ENCODE data around the gene LMBR1. TPM values are rescaled to one million over a fixed set of nuclear protein-coding genes. Genes with fewer than 3 reads are reported as not detected.

The LMBR1 gene
- total and polyA plus RNA-seq, 12 donors = 16.9 to 341 (median 117) TPM

GRCh38 chr7:156655251-156655650, 237.7 kb downstream of the LMBR1 start:
- H3K9me3 ChIP-seq (replicated peaks in 1 of 3) = no peaks in the 10 kb centered on the region
- 79 to 91% (median 87%) methylated on average over 6 of the region's 6 CpGs for WGBS, 4 donors
- intact Hi-C loops (cut with DNase I) = no loop called here
- no peaks in the 10 kb centered on the region for H3K36me3 ChIP-seq (replicated peaks in 1 of 2)
- no peaks in the 10 kb centered on the region for H3K27me3 ChIP-seq
- DNase-seq = no peak
- H3K27ac ChIP-seq = no peak overlapping the region
- no peak overlapping the region for H3K4me3 ChIP-seq
- no peak for TF ChIP-seq POLR2A (IDR thresholded peaks at IDR 0.05)
- no peak for TF ChIP-seq CTCF (IDR thresholded peaks at IDR 0.05)
- H3K4me1 ChIP-seq (replicated peaks in 1 of 2) = no peaks in the 10 kb centered on the region

GRCh38 chr7:156654511-156655234, 238.3 kb downstream of the LMBR1 start:
- no peak overlapping the region for H3K4me3 ChIP-seq
- no peak overlapping the region for H3K27ac ChIP-seq
- intact Hi-C loops (cut with DNase I) = no loop called here
- no peaks in the 10 kb centered on the region for H3K27me3 ChIP-seq
- no peaks in the 10 kb centered on the region for H3K9me3 ChIP-seq (replicated peaks in 1 of 3)
- no peaks in the 10 kb centered on the region for H3K4me1 ChIP-seq (replicated peaks in 1 of 2)
- DNase-seq = no peak
- no peaks in the 10 kb centered on the region for H3K36me3 ChIP-seq (replicated peaks in 1 of 2)
- no peak for TF ChIP-seq POLR2A (IDR thresholded peaks at IDR 0.05)
- TF ChIP-seq CTCF (IDR thresholded peaks at IDR 0.05) = no peak
- WGBS, 4 donors = 82 to 92% (median 89%) methylated on average over 10 of the region's 10 CpGs

- no peak overlapping the region for H3K27ac ChIP-seq
- intact Hi-C loops (cut with DNase I) = no loop called here
- WGBS, 4 donors = 89 to 92% (median 91%) methylated on average over 8 of the region's 8 CpGs
- H3K4me1 ChIP-seq (replicated peaks in 1 of 2) = no peaks in the 10 kb centered on the region
- H3K9me3 ChIP-seq (replicated peaks in 1 of 3) = no peaks in the 10 kb centered on the region
- H3K27me3 ChIP-seq = no peaks in the 10 kb centered on the region
- DNase-seq = no peak
- H3K36me3 ChIP-seq (replicated peaks in 1 of 2) = no peaks in the 10 kb centered on the region
- TF ChIP-seq POLR2A (IDR thresholded peaks at IDR 0.05) = no peak
- no peak for TF ChIP-seq CTCF (IDR thresholded peaks at IDR 0.05)
- H3K4me3 ChIP-seq = no peak overlapping the region
These were observed 240.0 kb downstream of the LMBR1 start for GRCh38 chr7:156652886-156653568.

- Histone ChIP-seq H3K9me3 (replicated peaks in 1 of 3) (no peaks in the 10 kb centered on the region), H3K4me1 (replicated peaks in 1 of 2) (no peaks in the 10 kb centered on the region), H3K27me3 (no peaks in the 10 kb centered on the region), H3K4me3 (no peak overlapping the region), H3K36me3 (replicated peaks in 1 of 2) (no peaks in the 10 kb centered on the region), H3K27ac (no peak overlapping the region)
- DNase-seq = no peak
- WGBS, 4 donors = 89 to 94% (median 91%) methylated on average over 4 of the region's 4 CpGs
- TF ChIP-seq CTCF (IDR thresholded peaks at IDR 0.05) (no peak), POLR2A (IDR thresholded peaks at IDR 0.05) (no peak)
- intact Hi-C loops (cut with DNase I) = no loop called here
These were observed 241.5 kb downstream of the LMBR1 start for GRCh38 chr7:156651474-156651873.
